GM19452 (cell line): ENCODE results near the gene LRTM2.

Experiments used
- ATAC-seq: cut with Tn5 transposase; IDR thresholded peaks from one replicate; pipeline ENCODE4 v1.9.1; 2021; ENCODE audit not compliant: unreplicated experiment

The LRTM2 gene

GRCh38 chr12:1797991-1798640 is 22.2 kb upstream of the LRTM2 start:
- ATAC-seq, result no peak

GRCh38 chr12:1798641-1799020 is 21.7 kb upstream of the LRTM2 start:
- ATAC-seq, result no peak

GRCh38 chr12:1799051-1799881 is 21.1 kb upstream of the LRTM2 start:
- ATAC-seq, result no peak

GRCh38 chr12:1799882-1800400 is 20.4 kb upstream of the LRTM2 start:
- no peak for ATAC-seq

GRCh38 chr12:1800401-1801302 is 19.7 kb upstream of the LRTM2 start:
- no peak for ATAC-seq

- ATAC-seq, result no peak
Measured at GRCh38 chr12:1801303-1801975, 18.9 kb upstream of the LRTM2 start.

GRCh38 chr12:1803736-1804135 is 16.6 kb upstream of the LRTM2 start:
- ATAC-seq, result no peak

GRCh38 chr12:1804545-1805332 is 15.6 kb upstream of the LRTM2 start:
- ATAC-seq, result peak; percentile 89

- ATAC-seq, result no peak
Measured at GRCh38 chr12:1805441-1806081, 14.8 kb upstream of the LRTM2 start.

GRCh38 chr12:1806301-1807086 is 13.9 kb upstream of the LRTM2 start:
- no peak for ATAC-seq

GRCh38 chr12:1807087-1807860 is 13.1 kb upstream of the LRTM2 start:
- ATAC-seq, result no peak

GRCh38 chr12:1808036-1808797 is 12.1 kb upstream of the LRTM2 start:
- ATAC-seq, result no peak

GRCh38 chr12:1808798-1809480 is 11.4 kb upstream of the LRTM2 start:
- ATAC-seq, result no peak

GRCh38 chr12:1809591-1810190 is 10.7 kb upstream of the LRTM2 start:
- ATAC-seq, result no peak

- ATAC-seq, result no peak
Measured at GRCh38 chr12:1810201-1810930, 10.0 kb upstream of the LRTM2 start.

- no peak for ATAC-seq
Measured at GRCh38 chr12:1810931-1811280, 9.5 kb upstream of the LRTM2 start.
